Stimulated activated CD4-positive, alpha-beta T cell treated with anti-CD3 and anti-CD28 coated beads, Interleukin-2, amount 100 ng/mL, for 4 hours (primary cell): ENCODE data around the gene AQP1.

Source experiments
- DNase-seq: peaks from one replicate; pipeline ENCODE4 v3.0.0-alpha.2; 2020; ENCODE audit warnings: low read depth

Gene AQP1

GRCh38 chr7:30921540-30922401, 10.1 kb downstream of the AQP1 start:
- DNase-seq: no peak

- DNase-seq: no peak
These were observed 10.9 kb downstream of the AQP1 start for GRCh38 chr7:30922596-30922995.

- no peak for DNase-seq
These were observed 11.5 kb downstream of the AQP1 start for GRCh38 chr7:30923009-30923773.

GRCh38 chr7:30923774-30924413, 12.2 kb downstream of the AQP1 start:
- no peak for DNase-seq

- no peak for DNase-seq
These were observed 13.0 kb downstream of the AQP1 start for GRCh38 chr7:30924624-30925023.

GRCh38 chr7:30925117-30925516, 13.5 kb downstream of the AQP1 start:
- DNase-seq: no peak

- no peak for DNase-seq
These were observed 14.3 kb downstream of the AQP1 start for GRCh38 chr7:30925913-30926312.

- DNase-seq: no peak
These were observed 14.7 kb downstream of the AQP1 start for GRCh38 chr7:30926313-30926712.

GRCh38 chr7:30927040-30927439, 15.4 kb downstream of the AQP1 start:
- no peak for DNase-seq

- DNase-seq: no peak
These were observed 15.9 kb downstream of the AQP1 start for GRCh38 chr7:30927559-30927958.

GRCh38 chr7:30928254-30928872, 16.7 kb downstream of the AQP1 start:
- DNase-seq: no peak

GRCh38 chr7:30929686-30930085, 18.0 kb downstream of the AQP1 start:
- no peak for DNase-seq

- DNase-seq: no peak
These were observed 19.0 kb downstream of the AQP1 start for GRCh38 chr7:30930621-30931020.

- no peak for DNase-seq
These were observed 19.7 kb downstream of the AQP1 start for GRCh38 chr7:30931161-30931928.

- DNase-seq: no peak
These were observed 20.4 kb downstream of the AQP1 start for GRCh38 chr7:30931929-30932540.

- DNase-seq: no peak
These were observed 20.9 kb downstream of the AQP1 start for GRCh38 chr7:30932562-30932961.

GRCh38 chr7:30933124-30933974, 21.7 kb downstream of the AQP1 start:
- DNase-seq: no peak

- DNase-seq: no peak
These were observed 22.6 kb downstream of the AQP1 start for GRCh38 chr7:30934225-30934624.

GRCh38 chr7:30934732-30935568, 23.3 kb downstream of the AQP1 start:
- no peak for DNase-seq
